ENCODE results near the gene LRWD1.
"Not testable (repeated sequence)": the region's sequence is repeated elsewhere in the genome, so short reads cannot be mapped to it uniquely, and the experiment has no call there.

Gene LRWD1

DNA sequence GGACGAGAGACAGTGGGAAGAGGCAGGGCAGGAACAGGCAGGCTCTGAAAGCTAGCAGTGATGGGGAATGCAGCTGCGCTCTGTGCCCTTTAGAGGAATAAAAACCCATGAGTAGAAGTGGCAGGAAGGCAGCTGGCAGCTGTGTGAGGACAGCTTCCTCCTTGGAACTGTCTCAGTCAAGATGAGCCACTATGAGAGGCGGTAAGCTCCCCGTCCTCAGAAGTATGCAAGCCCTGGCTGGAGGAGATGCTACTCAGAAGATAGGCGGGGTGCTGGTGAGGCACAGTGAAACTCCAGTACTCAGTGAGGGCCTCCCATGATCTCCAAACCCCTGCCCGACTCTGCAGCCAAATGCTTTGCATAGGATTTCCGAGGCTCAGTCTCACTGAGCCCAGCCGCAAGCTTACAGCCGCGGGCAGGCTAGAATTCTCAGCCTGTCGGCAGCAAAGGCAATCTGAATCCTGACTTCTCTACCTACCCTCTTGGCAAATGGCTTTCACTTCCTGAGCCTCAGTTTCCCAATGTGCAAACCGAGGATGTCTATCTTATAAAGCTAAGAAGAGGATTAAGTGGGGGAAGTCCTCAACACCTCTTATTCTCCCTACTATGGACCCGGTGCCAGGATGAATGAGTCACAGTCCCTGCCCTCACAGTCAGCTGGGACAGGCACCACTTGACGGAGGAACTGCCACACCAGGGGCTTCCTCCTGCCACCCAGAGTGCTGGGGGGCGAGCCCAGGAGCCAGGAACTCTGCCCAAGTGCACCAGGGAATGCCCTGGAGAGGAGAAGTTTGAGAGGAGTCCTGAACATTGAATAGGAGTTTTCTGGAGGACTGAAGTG is 50.3 kb downstream of the LRWD1 start:
- DNase-seq; H3K4me3 Mint-ChIP-seq; H3K4me1 Mint-ChIP-seq; H3K9me3 Mint-ChIP-seq; H3K27ac Mint-ChIP-seq; H3K36me3 Mint-ChIP-seq (ENCODE audit: low read depth); H3K27me3 Mint-ChIP-seq (ENCODE audit: low read depth, poor library complexity): not testable (repeated sequence)

DNA sequence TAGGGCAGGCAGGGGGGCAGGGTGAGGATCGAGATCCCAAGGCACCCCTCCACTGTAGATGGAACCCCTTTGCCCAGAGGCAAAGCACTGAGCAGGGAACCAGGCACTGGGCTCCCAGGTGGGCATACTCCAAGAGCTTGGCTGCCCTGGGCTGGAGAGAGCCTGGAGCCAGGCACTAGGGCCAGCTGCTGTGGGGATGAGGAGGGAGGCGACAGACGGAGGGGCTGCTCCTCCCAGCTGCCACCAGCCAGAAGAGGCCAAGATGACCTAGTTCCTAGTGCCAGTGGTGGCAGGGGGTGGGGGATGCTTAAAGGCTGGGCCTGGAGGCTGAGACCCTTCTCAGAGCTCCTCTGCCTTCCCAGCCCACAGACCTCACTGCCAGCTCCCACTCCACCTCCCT is 51.1 kb downstream of the LRWD1 start:
- DNase-seq; H3K36me3 Mint-ChIP-seq (ENCODE audit: low read depth); H3K9me3 Mint-ChIP-seq; H3K27me3 Mint-ChIP-seq (ENCODE audit: low read depth, poor library complexity); H3K4me3 Mint-ChIP-seq; H3K27ac Mint-ChIP-seq; H3K4me1 Mint-ChIP-seq: not testable (repeated sequence)

DNA sequence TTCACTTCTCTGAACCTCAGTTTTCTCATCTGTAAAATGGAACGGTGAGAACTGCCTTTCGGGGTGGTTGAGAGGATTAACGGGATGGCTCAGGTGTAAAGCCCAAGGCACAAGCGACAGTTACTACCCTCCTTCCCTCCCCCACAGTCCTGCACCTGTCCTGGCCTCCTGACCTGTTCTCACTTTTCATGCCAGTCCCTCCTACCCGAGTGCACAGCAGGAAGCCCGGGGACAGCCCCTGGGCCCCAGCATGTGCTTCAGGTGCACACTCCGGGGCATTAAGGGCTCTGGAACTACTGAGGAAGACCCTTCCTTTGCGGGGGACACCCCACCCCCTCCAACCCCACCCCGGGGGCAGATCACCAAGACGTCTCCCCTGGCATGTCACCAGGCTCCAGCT is 52.2 kb downstream of the LRWD1 start:
- H3K4me1 Mint-ChIP-seq; H3K27ac Mint-ChIP-seq; H3K36me3 Mint-ChIP-seq (ENCODE audit: low read depth); H3K27me3 Mint-ChIP-seq (ENCODE audit: low read depth, poor library complexity); H3K4me3 Mint-ChIP-seq; DNase-seq; H3K9me3 Mint-ChIP-seq: not testable (repeated sequence)

DNA sequence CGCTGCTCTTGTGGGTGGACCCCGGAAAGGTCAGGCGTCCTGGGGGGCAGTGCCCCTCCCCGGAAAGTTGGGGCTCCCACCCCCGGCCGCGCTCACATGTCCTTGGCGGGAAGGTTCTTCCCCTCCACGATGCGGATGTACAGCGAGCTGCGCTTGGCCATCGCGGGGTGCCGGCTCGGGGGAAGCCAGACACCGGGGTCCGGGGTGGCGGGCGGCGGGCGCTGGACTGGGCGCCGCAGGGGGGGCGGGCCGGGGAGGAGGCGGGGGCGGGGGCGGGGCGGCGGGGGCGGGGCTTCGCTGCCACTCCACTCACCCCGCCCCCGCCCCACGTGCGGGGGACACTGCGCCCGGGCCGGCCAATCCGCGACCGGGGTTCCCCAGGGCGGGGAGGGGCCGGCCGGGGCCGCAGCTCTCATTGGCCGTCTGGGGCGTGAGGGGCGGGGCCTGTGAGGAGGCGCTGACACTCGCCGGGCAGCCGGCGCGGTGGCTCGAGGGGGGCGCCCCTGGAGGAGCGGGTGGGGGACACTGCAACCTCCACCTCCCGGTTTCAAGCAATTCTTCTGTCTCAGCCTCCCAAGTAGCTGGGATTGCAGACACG is 52.9 kb downstream of the LRWD1 start, which contains the start of gene RASA4B:
TSS of gene RASA4B (minus strand) at position 228 of the 598 bp plus-strand sequence. CDS start at position 161, 67 bp downstream.
- H3K4me3 Mint-ChIP-seq = peak within 1 kb of the TSS; percentile 52
- not testable (repeated sequence) for H3K27me3 Mint-ChIP-seq (ENCODE audit: low read depth, poor library complexity); H3K27ac Mint-ChIP-seq; H3K9me3 Mint-ChIP-seq; H3K36me3 Mint-ChIP-seq (ENCODE audit: low read depth); H3K4me1 Mint-ChIP-seq
- peak; percentile 18 for DNase-seq

DNA sequence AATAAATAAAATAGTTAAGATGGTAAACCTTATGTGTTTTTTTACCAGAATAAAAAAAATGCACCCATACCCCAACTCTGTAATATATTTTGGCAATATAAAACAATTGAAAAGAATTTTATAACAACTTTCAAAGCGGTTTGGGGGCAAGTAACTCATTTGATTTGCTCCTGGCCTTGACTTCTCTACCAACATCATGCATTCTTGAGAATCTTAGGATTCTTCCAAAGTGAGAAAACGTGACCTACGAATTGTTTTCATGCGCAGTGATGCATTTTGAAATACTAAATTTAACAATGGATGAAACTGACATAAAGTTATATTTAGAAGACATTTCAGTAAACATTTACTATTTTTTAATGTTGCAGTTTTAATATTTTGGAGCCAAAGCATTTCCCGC is 56.0 kb downstream of the LRWD1 start:
- not testable (repeated sequence) for DNase-seq, H3K27ac Mint-ChIP-seq

More for the DNA sequence above, 56.0 kb downstream of the LRWD1 start:
- not testable (repeated sequence) for H3K36me3 Mint-ChIP-seq (ENCODE audit: low read depth); H3K4me1 Mint-ChIP-seq; H3K27me3 Mint-ChIP-seq (ENCODE audit: low read depth, poor library complexity); H3K9me3 Mint-ChIP-seq; H3K4me3 Mint-ChIP-seq
